Stimulated activated CD4-positive, alpha-beta T cell treated with anti-CD3 and anti-CD28 coated beads, Interleukin-1b, Interleukin-23, amount 100 ng/mL, for 24 hours (primary cell): ENCODE measurements around the gene SPACDR.
"Not testable (repeated sequence)": the region's sequence is repeated elsewhere in the genome, so short reads cannot be mapped to it uniquely, and the experiment has no call there.

ENCODE experiments used
- DNase-seq, 4 experiments: peaks; one replicate each; pipeline ENCODE4 v3.0.0-alpha.2; 2020; ENCODE audit warnings: low read depth in 4 of 4, low spot score in 1 of 4

SPACDR gene

DNA sequence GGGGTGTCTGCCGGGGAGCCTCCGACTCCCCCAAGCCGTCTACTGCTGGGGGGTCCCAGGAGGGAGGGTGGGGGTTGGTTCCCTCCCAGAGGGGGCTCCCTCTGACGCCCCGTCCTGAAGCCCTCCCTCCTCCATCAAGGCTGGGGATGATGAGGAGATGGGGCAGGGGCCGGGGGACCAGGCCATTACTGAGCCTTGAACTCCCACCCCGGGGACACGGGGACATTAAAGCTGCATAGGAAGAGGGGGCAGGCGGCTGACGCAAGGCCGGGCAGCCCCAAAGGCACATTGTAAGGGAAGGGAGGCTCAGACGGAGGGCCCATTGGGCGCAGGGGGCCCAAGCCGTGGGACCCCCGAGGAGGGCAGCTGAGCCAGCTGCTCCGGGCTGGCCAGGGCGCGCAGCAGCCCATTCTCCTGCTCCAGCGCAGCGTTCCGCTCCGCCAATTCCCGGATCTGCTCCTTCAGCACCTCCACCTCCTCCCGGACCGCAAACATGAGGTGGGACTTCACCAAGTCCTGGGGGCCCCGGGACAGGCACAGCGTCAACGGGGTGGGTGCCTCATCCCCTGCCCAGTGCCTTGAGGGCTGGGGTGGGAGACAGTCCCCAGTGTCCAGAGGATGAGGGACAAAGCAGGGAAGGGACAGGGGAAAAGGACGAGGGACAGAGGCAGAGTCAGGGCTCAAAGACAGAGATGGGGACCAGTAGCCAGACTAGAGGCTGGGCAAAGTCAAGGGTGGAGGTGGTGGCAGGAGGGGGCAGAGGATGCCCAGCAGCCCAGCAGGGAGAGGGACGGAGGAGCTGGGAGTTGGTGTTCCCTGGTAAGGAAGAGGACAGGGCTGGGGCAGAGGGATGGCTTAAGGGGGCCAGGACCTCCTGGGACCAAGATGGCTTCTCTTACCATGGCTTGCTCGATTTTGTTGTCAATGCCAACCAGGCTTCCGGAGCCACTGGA lies 2.9 kb upstream of the SPACDR start:
- no peak for DNase-seq

DNA sequence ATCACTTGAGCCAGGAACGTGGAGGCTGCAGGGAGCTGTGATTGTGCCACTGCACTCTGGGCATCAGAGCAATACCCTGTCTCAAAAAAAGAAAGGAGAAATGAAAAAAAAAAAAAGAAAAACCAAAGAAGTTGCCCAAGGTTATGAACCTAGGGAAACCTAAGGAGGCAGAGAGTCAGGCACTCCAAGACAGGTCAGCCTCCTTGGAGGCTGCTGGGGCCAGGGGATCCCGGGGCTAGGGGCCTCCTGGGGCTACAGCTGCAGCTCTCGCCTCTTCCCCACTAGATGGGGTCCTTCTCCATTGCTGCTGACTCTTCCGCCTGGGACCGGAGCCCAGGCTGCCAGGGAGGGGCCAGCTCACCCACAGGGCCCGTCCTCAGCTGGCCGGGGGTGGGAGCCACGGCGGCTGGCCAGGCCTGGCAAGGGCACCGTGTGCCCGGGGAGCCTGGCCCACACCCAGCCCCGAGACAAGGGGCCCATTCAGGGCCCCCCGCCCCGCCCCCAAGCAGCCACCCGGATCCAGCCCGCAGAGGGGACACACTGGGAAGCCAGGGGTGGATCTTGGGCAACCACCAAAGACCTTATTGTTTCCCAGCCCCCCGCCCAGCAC lies 1.7 kb upstream of the SPACDR start:
- no peak for DNase-seq

- no peak for DNase-seq
These were observed 1.2 kb upstream of the SPACDR start for GRCh38 chr7:100465299-100465698.

DNA sequence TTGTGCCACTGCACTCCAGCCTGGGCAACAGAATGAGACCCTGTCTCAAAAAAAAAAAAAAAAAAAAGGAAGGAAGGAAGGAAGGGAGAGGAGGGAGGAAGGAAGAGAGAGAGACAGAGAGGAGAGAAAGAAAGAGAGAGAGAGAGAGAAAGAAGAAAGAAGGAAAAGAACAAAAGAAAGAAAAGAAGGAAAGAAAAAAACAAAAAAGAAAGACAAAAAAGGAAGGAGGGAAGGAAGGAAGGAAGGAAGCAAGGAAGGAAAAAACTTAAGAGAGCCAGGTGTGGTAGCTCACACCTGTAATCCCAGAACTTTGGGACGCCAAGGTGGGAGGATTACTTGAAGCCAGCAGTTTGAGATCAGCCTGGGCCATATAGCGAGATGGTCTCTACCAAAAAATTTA lies 731 bp upstream of the SPACDR start:
- no peak for DNase-seq

GRCh38 chr7:100457033-100457432 lies 7.0 kb downstream of the SPACDR start:
- DNase-seq = no peak

DNA sequence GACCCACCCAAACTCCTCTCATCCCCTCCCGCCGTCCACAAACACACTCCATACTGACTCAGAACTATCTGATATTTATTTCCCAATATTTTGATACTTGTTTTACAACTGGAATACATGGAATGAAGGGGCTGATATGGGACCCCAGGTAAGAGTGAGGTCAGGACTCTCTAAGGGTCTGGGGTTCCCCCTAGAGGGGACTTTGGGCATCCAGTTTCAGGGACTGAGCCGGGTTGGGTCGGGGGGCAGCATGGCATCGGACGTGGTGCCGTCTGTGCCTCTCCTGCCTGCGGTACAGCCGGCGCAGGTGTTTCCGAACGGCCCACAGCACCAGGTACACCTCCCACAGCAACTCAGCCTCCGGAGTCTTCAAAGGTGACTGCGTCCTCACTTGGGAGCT lies 7.5 kb downstream of the SPACDR start:
- no peak for DNase-seq

DNA sequence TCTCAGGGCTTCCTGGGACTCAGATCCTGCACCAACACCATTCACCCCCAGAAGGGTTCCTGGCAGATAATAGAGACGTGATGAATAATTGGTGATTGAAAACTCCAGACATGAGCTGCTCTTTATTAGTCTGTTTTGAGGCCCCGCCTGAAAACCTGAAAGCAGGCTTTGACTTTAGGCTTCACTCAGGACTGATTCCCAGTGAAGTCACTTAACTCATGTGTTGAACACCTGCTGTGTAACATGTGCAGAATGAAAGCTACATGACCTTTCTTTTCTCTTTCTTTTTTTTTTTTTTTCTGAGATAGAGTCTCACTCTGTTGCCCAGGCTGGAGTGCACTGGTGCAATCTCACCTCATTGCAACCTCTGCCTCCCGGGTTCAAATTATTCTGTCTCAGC lies 8.9 kb downstream of the SPACDR start:
- DNase-seq = no peak

DNA sequence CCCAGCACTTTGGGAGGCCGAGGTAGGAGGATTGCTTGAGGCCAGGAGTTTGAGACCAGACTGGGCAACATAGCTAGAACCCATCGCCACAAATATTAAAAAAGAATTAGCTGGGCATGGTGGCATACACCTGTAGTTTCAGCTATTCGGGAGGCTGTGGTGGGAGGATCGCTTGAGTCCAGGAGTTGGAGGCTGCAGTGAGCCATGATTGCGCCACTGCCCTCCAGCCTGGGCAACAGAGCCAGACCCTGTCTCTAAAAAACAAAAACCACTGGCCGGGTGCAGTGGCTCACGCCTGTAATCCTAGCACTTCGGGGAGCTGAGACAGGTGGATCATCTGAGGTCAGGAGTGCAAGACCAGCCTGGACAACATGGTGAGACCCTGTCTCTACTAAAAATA lies 10.2 kb downstream of the SPACDR start:
- not testable (repeated sequence) for DNase-seq

GRCh38 chr7:100452513-100452912 lies 11.5 kb downstream of the SPACDR start:
- no peak for DNase-seq

- DNase-seq = no peak
These were observed 14.8 kb downstream of the SPACDR start for GRCh38 chr7:100449190-100449795.

DNA sequence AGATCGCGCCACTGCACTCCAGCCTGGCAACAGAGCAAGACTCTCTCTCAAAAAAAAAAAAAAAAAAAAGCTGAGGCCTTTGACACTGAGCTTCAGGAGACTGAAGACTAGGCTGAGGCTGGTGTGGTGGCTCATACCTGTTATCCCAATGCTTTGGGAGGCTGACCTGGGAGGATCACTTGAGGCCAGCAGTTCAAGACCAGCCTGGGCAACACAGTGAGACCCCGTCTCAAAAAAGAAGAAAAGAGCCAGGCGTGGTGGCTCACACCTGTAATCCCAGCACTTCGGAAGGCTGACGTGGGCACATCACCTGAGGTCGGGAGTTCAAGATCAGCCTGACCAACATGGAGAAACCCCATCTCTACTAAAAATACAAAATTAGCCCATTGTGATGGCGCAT lies 16.7 kb downstream of the SPACDR start:
- DNase-seq = not testable (repeated sequence)

- DNase-seq = no peak
These were observed 18.0 kb downstream of the SPACDR start for GRCh38 chr7:100446040-100446439.

DNA sequence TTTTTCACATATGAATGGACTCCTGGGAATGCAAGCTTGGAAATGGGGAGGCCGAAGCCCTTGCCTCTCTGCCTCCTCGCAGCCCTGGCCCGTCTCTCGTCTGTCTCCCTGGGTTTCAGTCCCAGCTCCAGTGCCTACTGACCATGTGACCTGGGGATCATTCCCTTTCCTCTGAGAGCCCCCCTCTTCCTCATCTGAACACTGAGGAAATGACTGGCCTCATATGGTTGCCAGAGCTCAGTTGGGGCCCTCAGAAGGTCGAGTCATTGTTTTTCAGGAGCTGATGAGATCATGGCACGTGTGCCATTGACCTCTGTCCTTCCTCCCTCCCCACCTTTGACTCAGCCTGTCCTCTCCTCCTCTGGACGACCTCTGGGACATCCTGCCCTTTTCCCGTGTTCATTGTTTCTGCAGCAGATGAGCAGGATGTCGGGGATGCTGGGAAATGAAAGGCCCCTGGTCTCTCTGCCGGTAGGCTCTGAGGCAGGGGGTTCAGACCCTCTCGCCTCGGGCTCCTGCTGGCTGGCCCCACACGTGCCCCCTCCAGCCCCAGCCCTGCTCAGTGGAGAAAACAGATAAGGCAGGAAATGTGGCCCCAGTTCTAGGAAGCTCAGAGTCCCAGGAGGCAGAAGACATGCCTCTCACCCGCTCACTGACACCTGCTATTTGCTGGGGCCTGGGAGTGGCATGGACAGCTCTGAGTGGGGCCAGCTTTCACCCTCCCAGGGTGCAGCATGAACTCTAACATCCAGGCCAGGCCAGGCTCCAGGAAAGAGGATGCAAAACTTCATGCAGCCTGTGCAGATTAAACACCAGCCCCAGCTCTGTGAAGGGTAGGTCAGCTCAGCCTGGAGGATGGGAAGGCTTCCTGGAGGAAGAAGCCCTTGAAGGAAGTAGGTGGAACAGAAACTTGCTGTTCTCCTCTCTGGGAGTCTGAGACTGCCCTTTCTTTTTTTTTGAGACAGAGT lies 19.5 kb downstream of the SPACDR start:
- DNase-seq = no peak

- DNase-seq = no peak
These were observed 20.8 kb downstream of the SPACDR start for GRCh38 chr7:100443096-100443840.

DNA sequence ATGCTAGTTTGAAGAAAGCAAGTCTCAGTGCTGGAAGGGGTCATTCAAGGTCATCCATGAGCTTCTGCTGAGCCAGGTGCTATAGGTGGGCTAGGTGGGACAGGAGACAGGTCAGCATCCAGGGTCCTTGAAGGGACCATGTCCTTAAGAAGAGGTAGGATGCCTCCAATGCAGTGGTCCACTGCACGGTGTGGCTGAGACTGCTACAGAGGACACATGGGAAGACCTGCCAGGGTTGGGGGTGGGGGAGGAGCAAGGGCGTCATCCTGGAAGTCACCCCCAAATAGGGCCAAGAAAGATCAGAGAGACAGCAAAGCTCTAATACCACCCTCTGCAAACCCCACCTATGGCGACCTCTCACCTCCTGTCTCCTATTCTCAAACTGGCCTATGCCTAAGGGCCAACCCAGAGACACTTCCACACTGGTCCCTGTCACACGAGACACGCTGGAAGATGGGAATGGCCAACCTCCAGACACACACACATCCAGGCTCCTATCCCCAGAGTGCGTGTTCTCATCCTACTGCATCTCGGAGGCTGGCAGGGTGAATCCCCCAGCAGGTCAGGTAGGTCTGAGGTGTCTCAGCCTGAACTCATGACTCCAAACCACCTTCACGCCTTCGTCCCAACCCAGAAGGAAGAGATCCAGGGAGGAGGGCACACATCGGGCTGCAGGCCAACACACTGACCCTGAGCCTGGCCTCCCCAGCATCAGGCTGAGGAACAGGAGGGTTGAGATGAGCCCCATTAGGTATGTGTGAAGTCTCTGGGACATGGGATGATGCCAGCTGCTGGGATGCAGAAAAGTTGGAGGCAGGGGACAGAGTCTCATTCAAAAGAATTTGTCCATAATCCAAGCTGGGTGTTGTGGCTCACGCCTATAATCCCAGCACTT lies 22.2 kb downstream of the SPACDR start:
- no peak for DNase-seq

DNA sequence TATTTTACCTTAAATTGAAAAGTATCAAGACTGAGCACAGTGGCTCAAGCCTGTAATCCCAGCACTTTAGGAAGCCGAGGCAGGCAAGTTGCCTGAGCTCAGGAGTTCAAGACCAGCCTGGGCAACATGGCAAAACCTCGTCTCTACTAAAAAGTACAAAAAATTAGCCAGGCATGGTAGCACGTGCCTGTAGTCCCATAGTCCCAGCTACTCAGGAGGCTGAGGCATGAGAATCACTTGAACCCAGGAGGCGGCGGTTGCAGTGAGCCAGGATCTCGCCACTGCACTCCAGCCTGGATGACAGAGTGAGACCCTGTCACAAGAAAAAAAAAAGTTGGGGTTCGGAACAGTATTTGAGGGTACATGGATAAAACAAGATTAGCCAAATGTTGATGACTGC lies 24.8 kb downstream of the SPACDR start:
- not testable (repeated sequence) for DNase-seq

GRCh38 chr7:100438731-100439130 lies 25.3 kb downstream of the SPACDR start:
- DNase-seq = not testable (repeated sequence)

- DNase-seq = no peak
These were observed 25.9 kb downstream of the SPACDR start for GRCh38 chr7:100438172-100438571.
